Activated naive CD4-positive, alpha-beta T cell treated with anti-CD3 and anti-CD28 coated beads, Interleukin-2, amount 50 U/mL, for 16 hours (primary cell): Measurements from ENCODE around the gene FBXO34.

ENCODE experiments used
- DNase-seq: peaks from one replicate; pipeline ENCODE4 v3.0.0-alpha.2; 2020

The FBXO34 gene

DNA sequence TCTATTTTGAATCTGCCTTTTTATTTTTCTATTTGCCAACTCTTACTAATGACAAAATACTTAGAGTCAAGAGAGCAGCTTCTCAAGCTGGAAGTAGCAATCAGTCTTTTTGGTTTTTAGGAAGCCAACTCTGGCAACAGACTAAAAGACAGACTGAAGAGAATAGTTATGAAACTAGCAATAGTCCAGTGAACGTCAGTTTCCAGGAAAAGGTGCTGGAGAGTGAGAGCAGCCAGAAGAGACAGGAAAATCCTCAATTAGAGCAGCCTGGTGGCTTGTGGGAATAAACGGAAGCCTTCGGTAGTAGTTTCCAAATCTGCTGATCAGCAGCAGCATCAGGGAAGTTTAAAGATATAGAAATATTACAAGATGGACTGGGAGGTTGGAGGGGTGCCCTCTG lies 113.3 kb downstream of the FBXO34 start:
- no peak for DNase-seq

DNA sequence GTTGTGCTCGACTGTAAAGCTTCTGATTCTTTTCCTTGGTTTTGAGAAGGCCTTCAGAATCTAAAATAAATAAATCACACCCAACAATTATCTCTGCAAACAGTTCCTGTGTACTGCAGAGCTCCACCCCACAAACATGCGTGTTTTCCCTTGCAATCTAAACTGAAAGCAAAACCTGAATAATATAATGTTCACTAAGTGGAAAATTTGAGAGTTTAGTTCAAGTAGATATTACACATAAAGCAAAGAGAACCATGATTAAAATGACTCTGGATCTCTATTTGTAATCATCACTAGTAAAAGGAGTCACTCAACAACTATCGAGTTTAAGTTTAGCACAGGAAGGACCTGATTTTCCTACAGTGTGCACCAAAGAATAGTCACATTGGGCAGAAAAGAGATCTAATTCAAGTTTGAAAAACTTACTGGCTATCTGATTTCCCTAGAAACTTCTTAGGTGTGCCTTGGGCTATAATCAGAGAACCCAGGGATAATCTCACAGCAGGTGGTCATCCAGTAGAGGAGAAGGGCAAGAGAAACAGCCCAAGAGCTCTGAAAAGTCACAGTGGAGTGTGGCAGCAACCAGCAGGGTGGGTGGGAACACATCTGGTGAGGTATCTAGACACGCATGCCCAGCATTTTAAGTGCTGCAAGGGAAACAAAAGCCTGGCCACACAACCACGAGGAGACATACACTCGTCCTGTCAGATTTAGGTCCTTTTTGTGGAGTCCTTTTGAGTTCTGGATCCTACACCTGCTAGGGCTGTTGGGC lies 115.0 kb downstream of the FBXO34 start:
- DNase-seq, result peak; percentile 24

DNA sequence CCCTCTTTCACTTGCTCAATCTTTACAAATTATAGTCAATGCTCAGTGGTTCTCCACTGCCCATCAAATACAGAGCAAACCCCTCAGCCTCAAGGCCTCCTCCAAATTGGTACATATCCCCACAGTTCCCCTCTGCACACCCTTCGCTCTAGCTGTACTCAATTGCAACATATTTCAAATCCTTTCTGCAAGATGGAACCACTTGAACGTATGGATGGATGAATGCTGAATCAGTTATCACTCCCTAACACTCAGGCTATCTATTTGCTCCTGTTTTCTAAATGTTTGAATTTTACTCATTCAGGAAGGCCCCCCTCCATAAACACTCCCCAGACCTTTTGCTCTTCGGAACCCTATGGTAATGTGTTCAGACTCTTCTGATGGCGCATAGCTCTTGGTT lies 115.9 kb downstream of the FBXO34 start:
- no peak for DNase-seq

DNA sequence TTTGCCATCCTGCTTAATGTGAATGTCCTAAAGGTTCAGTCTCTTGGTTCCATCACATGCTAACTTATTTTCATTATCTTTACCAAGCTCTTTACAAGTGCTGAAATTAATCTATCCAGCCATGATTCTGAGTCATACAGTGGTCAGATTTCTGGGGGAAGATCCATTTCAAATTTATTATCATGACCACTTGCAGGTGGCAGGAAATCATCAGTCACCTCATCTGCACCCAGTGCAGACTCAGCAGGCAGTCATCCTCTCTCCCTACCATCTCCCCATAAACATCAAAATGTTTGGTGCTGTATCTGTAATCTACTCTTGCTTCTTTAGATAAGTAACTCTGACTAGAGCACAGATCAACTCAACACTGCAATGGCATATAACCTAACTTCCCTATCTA lies 116.9 kb downstream of the FBXO34 start:
- DNase-seq, result no peak

DNA sequence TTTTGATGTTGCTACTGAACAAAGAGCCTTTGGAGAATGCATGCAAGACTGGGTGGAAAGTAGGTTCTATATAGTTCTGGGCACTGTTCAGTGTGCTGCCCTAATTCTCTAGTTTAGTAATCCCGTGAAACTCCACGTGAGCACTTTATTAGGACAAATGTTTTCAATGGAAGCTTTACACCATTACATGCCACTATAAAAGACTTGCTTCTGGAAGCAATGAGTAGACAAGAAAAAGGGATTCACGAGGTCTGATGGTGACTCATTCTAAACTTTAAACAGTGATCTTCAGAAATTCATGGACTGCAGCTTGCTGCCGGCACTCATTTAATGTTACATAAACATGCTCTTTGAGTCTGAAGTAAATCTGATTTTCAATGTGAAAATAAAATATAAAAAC lies 118.1 kb downstream of the FBXO34 start:
- DNase-seq, result no peak

DNA sequence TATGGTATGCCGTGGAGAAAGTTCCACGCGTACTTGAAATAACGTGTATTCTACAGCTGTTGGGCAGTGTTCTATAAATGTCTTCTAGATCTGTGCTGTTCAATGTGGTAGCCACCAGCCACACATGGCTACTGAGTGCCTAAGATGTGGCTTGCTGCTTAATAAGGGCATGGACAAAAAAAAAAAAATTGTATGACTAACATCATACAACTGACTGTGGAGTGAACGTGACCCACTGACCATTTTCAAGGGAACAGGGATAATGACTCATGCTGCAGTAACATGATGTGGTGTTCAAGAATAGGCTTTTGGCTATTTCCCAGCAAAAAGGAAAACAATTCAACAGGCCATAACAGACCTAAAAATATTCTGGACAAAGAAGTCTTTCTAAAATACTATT lies 127.5 kb downstream of the FBXO34 start:
- no peak for DNase-seq

DNA sequence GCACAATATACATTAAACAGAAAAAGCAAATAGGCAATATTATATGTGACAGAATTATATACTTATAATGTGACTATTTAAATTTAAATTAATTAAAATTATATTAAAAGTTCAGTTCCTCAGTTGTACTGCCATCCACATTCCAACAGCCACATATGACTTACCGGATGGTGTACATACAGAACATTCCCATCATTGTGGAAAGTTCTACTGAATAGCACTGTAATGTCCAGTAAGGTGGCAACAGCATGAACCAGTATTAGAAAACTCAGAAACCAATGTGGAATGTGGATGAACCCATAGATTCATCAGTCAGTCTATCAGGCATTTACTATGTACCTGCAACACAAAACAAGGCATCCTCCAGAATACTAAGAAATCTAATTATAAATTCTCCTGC lies 128.0 kb downstream of the FBXO34 start:
- no peak for DNase-seq

DNA sequence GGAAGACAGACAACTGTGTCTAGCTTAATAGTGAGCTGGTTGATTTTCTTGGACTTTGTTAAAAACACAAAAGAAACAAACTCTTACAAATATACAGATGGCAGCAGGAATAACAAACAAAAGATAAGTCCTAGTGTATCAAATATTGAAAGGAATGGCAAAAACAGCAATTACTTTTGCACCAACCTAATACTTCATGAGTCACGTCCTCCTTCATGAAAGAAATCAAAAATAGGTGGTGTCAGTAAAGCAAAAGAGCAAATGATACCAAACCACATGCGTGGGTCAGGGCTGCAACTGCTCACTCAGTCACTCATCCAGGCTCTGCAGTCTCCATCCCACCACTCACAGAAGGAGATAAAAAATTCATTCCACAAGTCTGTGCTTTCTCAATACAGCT lies 128.6 kb downstream of the FBXO34 start:
- no peak for DNase-seq

DNA sequence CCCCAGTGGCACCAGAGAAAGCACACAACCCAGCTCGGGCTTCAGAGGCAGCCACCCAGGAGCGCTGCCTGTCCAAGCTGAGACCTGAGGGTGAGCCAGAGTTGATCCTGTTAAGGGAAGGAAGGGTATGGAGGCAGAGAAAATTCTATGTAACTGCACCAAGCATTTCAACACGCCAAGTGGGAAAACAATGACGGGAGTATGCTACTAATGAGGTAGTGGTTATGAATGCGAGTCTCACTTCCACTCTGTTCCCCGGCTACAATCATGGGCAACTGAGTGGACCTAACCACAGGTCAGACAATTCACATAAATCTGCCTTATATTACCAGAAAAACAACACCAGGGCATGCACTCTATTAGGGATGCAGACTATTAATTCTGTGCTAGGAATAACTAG lies 130.5 kb downstream of the FBXO34 start:
- DNase-seq, result no peak
